ENCODE results near the gene PCBP4. TPM values are rescaled to one million over a fixed set of nuclear protein-coding genes. Genes with fewer than 3 reads are reported as not detected.

Gene PCBP4
- polyA plus RNA-seq, 3 donors = 0.09 to 1.3 (median 0.22) TPM

- H3K27ac Mint-ChIP-seq = no peak overlapping the region
These were observed 4.1 kb upstream of the PCBP4 start for GRCh38 chr3:51971350-51971749.

DNA sequence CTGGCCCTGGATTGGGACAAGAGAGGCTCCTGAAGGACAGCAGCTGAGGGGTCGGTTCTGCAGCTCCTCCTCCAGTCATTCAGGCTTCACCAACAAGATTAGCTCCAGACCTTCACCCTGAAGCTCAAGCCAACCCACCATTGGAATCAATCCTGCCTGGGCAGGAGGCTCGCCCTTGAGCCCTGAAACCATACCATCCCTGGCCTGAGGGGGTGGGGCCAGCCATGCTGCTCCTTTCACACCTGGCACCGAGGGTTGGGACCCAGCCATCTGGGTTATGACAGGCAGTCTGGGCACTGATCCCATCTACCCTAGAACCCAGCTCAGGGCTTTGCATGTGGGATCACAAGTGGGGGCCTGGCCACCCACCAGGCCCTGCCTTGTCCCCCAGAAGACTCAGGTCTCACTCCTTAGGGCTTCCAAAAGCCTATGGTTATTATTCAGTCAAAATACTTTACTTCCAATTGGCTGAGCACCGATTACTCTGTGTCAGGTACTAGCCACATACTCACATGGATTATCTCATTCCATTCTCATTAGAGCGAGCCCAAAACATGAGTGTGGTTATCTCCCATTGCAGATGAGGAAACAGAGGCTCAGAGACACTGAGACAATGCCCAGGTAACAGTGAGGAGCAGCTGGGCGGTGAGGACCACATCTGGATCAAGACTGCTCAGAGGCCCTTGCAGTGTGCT lies 3.5 kb upstream of the PCBP4 start:
- no peak for DNase-seq
- peaks cover 0 to 14% (median 0%) of the 10 kb centered on the region in 7 donors for H3K9me3 Mint-ChIP-seq
- H2AFZ ChIP-seq (ENCODE audit: insufficient read depth, low read depth, low read length, poor library complexity, severe bottlenecking) = no peak overlapping the region
- H3K4me2 ChIP-seq (replicated peaks; ENCODE audit: extremely low read depth, low read length, poor library complexity, severe bottlenecking) = no peak overlapping the region
- peaks cover 32 to 41% of the 10 kb centered on the region in 2 donors for H3K4me1 ChIP-seq (ENCODE audit: control insufficient read depth in 1 of 2, insufficient read depth in 2 of 2, low read length in 2 of 2)
- no peak overlapping the region for H3K4me3 Mint-ChIP-seq
- H3K9me3 ChIP-seq (replicated peaks in 1 of 2; ENCODE audit: control insufficient read depth in 1 of 2, insufficient read depth in 1 of 2, low read length in 2 of 2) = no peaks in the 10 kb centered on the region
- H3K36me3 Mint-ChIP-seq = peaks cover 6 to 10% of the 10 kb centered on the region in 2 donors
- H3K27me3 ChIP-seq (ENCODE audit: control insufficient read depth in 2 of 2, insufficient read depth in 2 of 2, low read length in 2 of 2) = peaks cover 10 to 26% of the 10 kb centered on the region in 2 donors
- no peaks in the 10 kb centered on the region for H3K36me3 ChIP-seq (replicated peaks in 1 of 2; ENCODE audit: control insufficient read depth in 1 of 2, insufficient read depth in 2 of 2, low read length in 2 of 2)
- H4K20me1 ChIP-seq (ENCODE audit: insufficient read depth, low read length) = peaks cover 4% of the 10 kb centered on the region
- peaks cover 33% of the 10 kb centered on the region for H3K4me1 Mint-ChIP-seq
- intact Hi-C loops (cut with micrococcal nuclease) = no loop called here
- no peaks in the 10 kb centered on the region for H3K79me2 ChIP-seq (ENCODE audit: insufficient read depth, low read length)
- H3K27ac Mint-ChIP-seq = no peak overlapping the region
- WGBS (ENCODE audit: insufficient coverage) = 94% methylated on average over 6 of the region's 6 CpGs
- no peak overlapping the region for H3K27ac ChIP-seq (ENCODE audit: low read depth in 1 of 2, low read length in 2 of 2)
- H3K27me3 Mint-ChIP-seq (ENCODE audit: low read depth in 3 of 3) = peaks cover 28 to 32% (median 29%) of the 10 kb centered on the region in 3 donors
- TF ChIP-seq, protein P1, sequence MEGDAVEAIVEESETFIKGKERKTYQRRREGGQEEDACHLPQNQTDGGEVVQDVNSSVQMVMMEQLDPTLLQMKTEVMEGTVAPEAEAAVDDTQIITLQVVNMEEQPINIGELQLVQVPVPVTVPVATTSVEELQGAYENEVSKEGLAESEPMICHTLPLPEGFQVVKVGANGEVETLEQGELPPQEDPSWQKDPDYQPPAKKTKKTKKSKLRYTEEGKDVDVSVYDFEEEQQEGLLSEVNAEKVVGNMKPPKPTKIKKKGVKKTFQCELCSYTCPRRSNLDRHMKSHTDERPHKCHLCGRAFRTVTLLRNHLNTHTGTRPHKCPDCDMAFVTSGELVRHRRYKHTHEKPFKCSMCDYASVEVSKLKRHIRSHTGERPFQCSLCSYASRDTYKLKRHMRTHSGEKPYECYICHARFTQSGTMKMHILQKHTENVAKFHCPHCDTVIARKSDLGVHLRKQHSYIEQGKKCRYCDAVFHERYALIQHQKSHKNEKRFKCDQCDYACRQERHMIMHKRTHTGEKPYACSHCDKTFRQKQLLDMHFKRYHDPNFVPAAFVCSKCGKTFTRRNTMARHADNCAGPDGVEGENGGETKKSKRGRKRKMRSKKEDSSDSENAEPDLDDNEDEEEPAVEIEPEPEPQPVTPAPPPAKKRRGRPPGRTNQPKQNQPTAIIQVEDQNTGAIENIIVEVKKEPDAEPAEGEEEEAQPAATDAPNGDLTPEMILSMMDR (IDR thresholded peaks at IDR 0.05) = no peak
- no peak overlapping the region for H3K9ac ChIP-seq (ENCODE audit: insufficient read depth, low read length, poor library complexity, severe bottlenecking)
- no peak overlapping the region for H3K4me3 ChIP-seq (replicated peaks in 1 of 3; ENCODE audit: low read depth in 2 of 3, low read length in 3 of 3)

More at GRCh38 chr3:51971350-51971749, 4.1 kb upstream of the PCBP4 start:
- 90% methylated on average over 10 of the region's 11 CpGs for WGBS (ENCODE audit: insufficient coverage)
- Mint-ChIP-seq H3K27me3 (ENCODE audit: low read depth in 3 of 3) (peaks cover 23 to 26% (median 24%) of the 10 kb centered on the region in 3 donors), H3K9me3 (peaks cover 0 to 12% (median 0%) of the 10 kb centered on the region in 7 donors), H3K36me3 (peaks cover 6 to 10% of the 10 kb centered on the region in 2 donors), H3K4me1 (peaks cover 37% of the 10 kb centered on the region), H3K4me3 (no peak overlapping the region)
- Histone ChIP-seq H3K79me2 (ENCODE audit: insufficient read depth, low read length) (no peaks in the 10 kb centered on the region), H3K36me3 (replicated peaks in 1 of 2; ENCODE audit: control insufficient read depth in 1 of 2, insufficient read depth in 2 of 2, low read length in 2 of 2) (no peaks in the 10 kb centered on the region), H2AFZ (ENCODE audit: insufficient read depth, low read depth, low read length, poor library complexity, severe bottlenecking) (no peak overlapping the region), H3K4me3 (replicated peaks in 1 of 3; ENCODE audit: low read depth in 2 of 3, low read length in 3 of 3) (no peak overlapping the region), H3K27me3 (ENCODE audit: control insufficient read depth in 2 of 2, insufficient read depth in 2 of 2, low read length in 2 of 2) (peaks cover 9 to 20% of the 10 kb centered on the region in 2 donors), H3K27ac (ENCODE audit: low read depth in 1 of 2, low read length in 2 of 2) (no peak overlapping the region), H4K20me1 (ENCODE audit: insufficient read depth, low read length) (peaks cover 4% of the 10 kb centered on the region), H3K4me2 (replicated peaks; ENCODE audit: extremely low read depth, low read length, poor library complexity, severe bottlenecking) (no peak overlapping the region), H3K9ac (ENCODE audit: insufficient read depth, low read length, poor library complexity, severe bottlenecking) (no peak overlapping the region), H3K4me1 (ENCODE audit: control insufficient read depth in 1 of 2, insufficient read depth in 2 of 2, low read length in 2 of 2) (peaks cover 35 to 45% of the 10 kb centered on the region in 2 donors), H3K9me3 (replicated peaks in 1 of 2; ENCODE audit: control insufficient read depth in 1 of 2, insufficient read depth in 1 of 2, low read length in 2 of 2) (no peaks in the 10 kb centered on the region)
- no peak for DNase-seq
- TF ChIP-seq, protein P1 (IDR thresholded peaks at IDR 0.05) = no peak
- intact Hi-C loops (cut with micrococcal nuclease) = no loop called here

Data from CD14-positive monocyte (primary cell).